ENCODE measurements around the gene PPP1R13B. TPM values are rescaled to one million over a fixed set of nuclear protein-coding genes. Genes with fewer than 3 reads are reported as not detected.

PPP1R13B gene
- total RNA-seq, 1 donor from 2014 or later, result 2.5 TPM

DNA sequence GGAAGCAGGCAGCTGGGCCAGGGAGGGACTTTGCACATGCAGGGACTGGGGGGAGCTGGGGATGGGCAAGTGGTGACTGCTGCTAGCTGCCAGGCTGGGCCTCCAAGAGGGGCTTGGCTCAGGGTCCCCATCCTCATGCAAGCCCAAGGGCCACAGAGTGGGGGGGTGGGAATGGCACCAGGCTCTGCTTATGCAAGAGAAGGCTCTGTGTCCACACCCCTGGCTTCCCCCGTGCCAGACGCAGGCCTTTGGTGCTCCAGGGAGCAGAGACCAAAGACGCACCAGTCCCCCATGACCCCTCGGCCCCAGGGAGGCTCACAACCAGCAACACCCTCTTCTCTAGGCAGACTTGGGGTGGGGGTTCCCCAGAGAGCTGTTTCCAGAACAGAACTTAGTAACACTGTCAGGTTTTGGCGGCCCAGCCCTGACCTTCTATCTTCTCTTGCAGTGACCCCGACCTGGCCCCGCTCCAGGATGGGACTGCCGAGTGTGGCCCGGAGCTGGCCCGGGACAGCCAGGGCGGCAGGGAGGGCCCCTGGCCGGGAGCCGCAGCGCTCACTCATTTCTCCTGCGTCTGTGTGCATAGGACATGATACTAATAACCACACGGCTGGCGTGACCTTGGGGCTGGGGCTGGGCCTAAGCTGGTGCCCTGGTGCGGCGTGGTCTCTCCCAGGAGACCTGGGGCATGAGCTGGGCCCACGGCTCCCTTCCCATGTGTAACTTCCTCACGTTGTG, 146.5 kb downstream of the PPP1R13B start:
- peaks cover 8% of the 10 kb centered on the region for H3F3A ChIP-seq (ENCODE audit: low read depth)
- H3K4me1 ChIP-seq, result no peaks in the 10 kb centered on the region
- no peak overlapping the region for H3K27ac ChIP-seq
- no peak overlapping the region for H3K27ac Mint-ChIP-seq
- H3K9me3 Mint-ChIP-seq, result no peaks in the 10 kb centered on the region
- no peak overlapping the region for H3K9ac ChIP-seq
- no peaks in the 10 kb centered on the region for H3K36me3 ChIP-seq
- H2AFZ ChIP-seq (replicated peaks), result no peak overlapping the region
- H3K4me2 ChIP-seq, result no peak overlapping the region
- peaks cover 44% of the 10 kb centered on the region for H4K20me1 ChIP-seq (ENCODE audit: low read depth)
- H3K79me2 ChIP-seq (ENCODE audit: low read depth), result no peaks in the 10 kb centered on the region
- H3K4me3 Mint-ChIP-seq, result no peak overlapping the region
- no peak for DNase-seq (ENCODE audit: low spot score)
- peaks cover 40% of the 10 kb centered on the region for H3K4me1 Mint-ChIP-seq
- peaks cover 9% of the 10 kb centered on the region for H3K27me3 Mint-ChIP-seq (ENCODE audit: insufficient read depth, low read depth)
- H3K27me3 ChIP-seq, result no peaks in the 10 kb centered on the region
- TF ChIP-seq, protein P1, sequence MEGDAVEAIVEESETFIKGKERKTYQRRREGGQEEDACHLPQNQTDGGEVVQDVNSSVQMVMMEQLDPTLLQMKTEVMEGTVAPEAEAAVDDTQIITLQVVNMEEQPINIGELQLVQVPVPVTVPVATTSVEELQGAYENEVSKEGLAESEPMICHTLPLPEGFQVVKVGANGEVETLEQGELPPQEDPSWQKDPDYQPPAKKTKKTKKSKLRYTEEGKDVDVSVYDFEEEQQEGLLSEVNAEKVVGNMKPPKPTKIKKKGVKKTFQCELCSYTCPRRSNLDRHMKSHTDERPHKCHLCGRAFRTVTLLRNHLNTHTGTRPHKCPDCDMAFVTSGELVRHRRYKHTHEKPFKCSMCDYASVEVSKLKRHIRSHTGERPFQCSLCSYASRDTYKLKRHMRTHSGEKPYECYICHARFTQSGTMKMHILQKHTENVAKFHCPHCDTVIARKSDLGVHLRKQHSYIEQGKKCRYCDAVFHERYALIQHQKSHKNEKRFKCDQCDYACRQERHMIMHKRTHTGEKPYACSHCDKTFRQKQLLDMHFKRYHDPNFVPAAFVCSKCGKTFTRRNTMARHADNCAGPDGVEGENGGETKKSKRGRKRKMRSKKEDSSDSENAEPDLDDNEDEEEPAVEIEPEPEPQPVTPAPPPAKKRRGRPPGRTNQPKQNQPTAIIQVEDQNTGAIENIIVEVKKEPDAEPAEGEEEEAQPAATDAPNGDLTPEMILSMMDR (IDR thresholded peaks at IDR 0.05), result no peak
- TF ChIP-seq EZH2 (IDR thresholded peaks at IDR 0.05) (no peak), EZH2phosphoT487 (IDR thresholded peaks at IDR 0.05) (no peak)
- no peak overlapping the region for H3K4me3 ChIP-seq
- peaks cover 16% of the 10 kb centered on the region for H3K36me3 Mint-ChIP-seq
- no peaks in the 10 kb centered on the region for H3K9me3 ChIP-seq (ENCODE audit: low read depth)

DNA sequence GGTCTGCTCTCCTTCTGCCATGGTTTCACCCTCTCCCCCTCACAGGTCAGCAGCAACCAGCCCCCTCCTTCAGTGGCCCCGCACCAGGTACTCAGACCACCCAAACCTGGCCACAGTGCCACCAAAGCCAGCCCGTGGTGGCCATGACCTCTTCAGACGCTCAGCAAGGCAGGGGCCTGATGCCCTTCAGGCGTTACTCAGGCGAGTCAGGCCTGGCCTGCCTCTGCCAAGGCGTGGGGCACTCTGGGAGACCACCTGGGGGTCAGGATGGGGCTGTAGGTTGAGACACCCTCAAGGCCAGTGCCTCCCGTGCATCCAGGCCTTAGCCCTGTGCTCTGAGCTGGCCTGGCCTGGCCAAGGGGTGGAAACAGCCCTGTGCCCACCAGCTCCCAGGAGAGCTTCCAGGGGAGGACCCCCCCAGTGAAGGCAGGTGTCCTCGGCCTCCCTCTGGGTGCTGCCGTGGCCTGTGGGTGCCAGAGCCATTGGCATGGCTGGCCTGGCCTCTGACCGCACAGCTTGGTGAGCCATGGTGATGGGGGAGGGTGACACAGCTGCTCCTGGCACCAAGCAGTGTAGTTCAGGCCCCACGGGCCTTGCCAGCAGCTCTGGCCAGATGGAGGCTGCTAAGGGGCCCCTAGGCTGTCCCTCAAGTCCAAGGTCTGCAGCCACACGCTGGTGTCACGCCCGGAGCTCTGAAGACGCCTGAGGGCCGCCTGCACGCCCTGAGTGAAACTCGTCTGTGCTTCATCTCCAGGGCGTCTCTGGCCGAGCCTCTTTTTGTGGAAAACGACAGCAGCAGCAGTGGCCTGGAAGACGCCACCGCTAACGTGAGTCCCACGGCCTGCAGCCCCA, 147.2 kb downstream of the PPP1R13B start:
- no peak overlapping the region for H3K4me3 Mint-ChIP-seq
- H3F3A ChIP-seq (ENCODE audit: low read depth), result peaks cover 5% of the 10 kb centered on the region
- H3K79me2 ChIP-seq (ENCODE audit: low read depth), result no peaks in the 10 kb centered on the region
- no peak for DNase-seq (ENCODE audit: low spot score)
- no peaks in the 10 kb centered on the region for H3K27me3 ChIP-seq
- H3K36me3 Mint-ChIP-seq, result peaks cover 15% of the 10 kb centered on the region
- no peaks in the 10 kb centered on the region for H3K36me3 ChIP-seq
- H3K27ac ChIP-seq, result no peak overlapping the region
- no peak overlapping the region for H3K4me2 ChIP-seq
- peaks cover 42% of the 10 kb centered on the region for H3K4me1 Mint-ChIP-seq
- H3K27ac Mint-ChIP-seq, result no peak overlapping the region
- TF ChIP-seq, protein P1 (IDR thresholded peaks at IDR 0.05), result no peak
- TF ChIP-seq EZH2 (IDR thresholded peaks at IDR 0.05) (no peak), EZH2phosphoT487 (IDR thresholded peaks at IDR 0.05) (no peak)
- H2AFZ ChIP-seq (replicated peaks), result no peak overlapping the region
- no peaks in the 10 kb centered on the region for H3K9me3 ChIP-seq (ENCODE audit: low read depth)
- no peaks in the 10 kb centered on the region for H3K9me3 Mint-ChIP-seq
- H4K20me1 ChIP-seq (ENCODE audit: low read depth), result peaks cover 43% of the 10 kb centered on the region
- H3K9ac ChIP-seq, result no peak overlapping the region
- H3K4me3 ChIP-seq, result no peak overlapping the region
- peaks cover 8% of the 10 kb centered on the region for H3K27me3 Mint-ChIP-seq (ENCODE audit: insufficient read depth, low read depth)
- H3K4me1 ChIP-seq, result peaks cover 4% of the 10 kb centered on the region

DNA sequence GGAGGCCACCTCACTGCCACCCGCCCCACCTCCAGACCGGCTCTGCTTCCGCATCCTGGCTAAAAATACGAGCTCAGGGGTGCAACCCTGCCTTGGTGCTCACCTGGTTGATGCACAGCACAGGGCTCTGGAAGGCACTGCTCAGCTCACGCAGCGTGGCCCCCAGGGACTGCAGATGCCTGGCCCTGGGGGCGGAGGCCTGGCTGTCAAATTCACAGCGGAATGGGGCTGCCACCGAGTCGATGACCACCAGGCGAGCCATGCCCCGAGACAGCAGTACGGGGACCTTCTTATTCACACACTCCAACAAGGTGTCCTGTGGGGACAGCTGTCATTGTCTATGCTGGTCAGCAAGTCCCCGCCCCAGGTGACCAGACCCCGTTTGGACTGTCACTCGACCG, 148.1 kb downstream of the PPP1R13B start:
- no peaks in the 10 kb centered on the region for H3K36me3 ChIP-seq
- no peak overlapping the region for H3K27ac ChIP-seq

More for the DNA sequence above, 148.1 kb downstream of the PPP1R13B start:
- TF ChIP-seq EZH2 (IDR thresholded peaks at IDR 0.05) (no peak), EZH2phosphoT487 (IDR thresholded peaks at IDR 0.05) (no peak)
- TF ChIP-seq, protein P1 (IDR thresholded peaks at IDR 0.05), result no peak
- DNase-seq (ENCODE audit: low spot score), result no peak
- Histone ChIP-seq H3K9me3 (ENCODE audit: low read depth) (no peaks in the 10 kb centered on the region), H3K27me3 (no peaks in the 10 kb centered on the region), H2AFZ (replicated peaks) (no peak overlapping the region), H3K9ac (no peak overlapping the region), H3K79me2 (ENCODE audit: low read depth) (no peaks in the 10 kb centered on the region), H3K4me2 (no peak overlapping the region), H4K20me1 (ENCODE audit: low read depth) (peaks cover 48% of the 10 kb centered on the region), H3K4me3 (no peak overlapping the region), H3F3A (ENCODE audit: low read depth) (no peaks in the 10 kb centered on the region), H3K4me1 (peaks cover 4% of the 10 kb centered on the region)
- no peak overlapping the region for H3K4me3 Mint-ChIP-seq
- H3K27me3 Mint-ChIP-seq (ENCODE audit: insufficient read depth, low read depth), result peaks cover 6% of the 10 kb centered on the region
- no peaks in the 10 kb centered on the region for H3K9me3 Mint-ChIP-seq
- peaks cover 35% of the 10 kb centered on the region for H3K4me1 Mint-ChIP-seq
- H3K36me3 Mint-ChIP-seq, result peaks cover 14% of the 10 kb centered on the region
- H3K27ac Mint-ChIP-seq, result no peak overlapping the region
